HL-60/S4 treated with phorbol 12-myristate 13-acetate at 8.2 ng/mL for 4 days and 3 days (cell line): ENCODE data around the gene U2SURP.

Source experiments
- in situ Hi-C: fragments of 300-500 bp; cut with MboI; formaldehyde crosslinking; loops from 2 replicates; pipeline ENCODE4 v1.15.0; 2022; ENCODE audit warnings: low sequenced_read_pairs

The U2SURP gene

GRCh38 chr3:142976621-142977398 lies 24.6 kb upstream of the U2SURP start:
- in situ Hi-C loops, result loop anchor here (25.0 kb wide), 2 partner anchors 140 to 390 kb away; partner anchors contain the start of genes ATR and PLS1

DNA sequence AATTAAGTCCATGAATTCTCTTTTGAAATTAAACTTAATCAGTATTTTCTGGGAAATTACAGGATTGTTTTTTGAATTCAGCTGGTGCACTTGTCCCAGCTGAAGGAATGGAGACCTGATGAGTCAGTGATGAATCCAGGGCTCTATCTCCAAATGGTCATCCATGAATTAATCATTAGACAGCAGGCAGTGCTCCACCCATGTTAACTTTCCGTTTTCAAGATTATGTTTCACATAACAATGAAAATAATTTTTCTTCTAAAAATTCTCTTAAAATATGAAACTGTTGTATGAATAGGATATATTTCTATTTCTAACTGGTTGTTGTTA lies 24.0 kb upstream of the U2SURP start:
- in situ Hi-C loops, result loop anchor here (25.0 kb wide), 2 partner anchors 140 to 390 kb away; partner anchors contain the start of genes ATR and PLS1

GRCh38 chr3:142981108-142981507 lies 20.3 kb upstream of the U2SURP start:
- in situ Hi-C loops, result loop anchor here (25.0 kb wide), 2 partner anchors 144 to 394 kb away; partner anchors contain the start of genes ATR and PLS1

DNA sequence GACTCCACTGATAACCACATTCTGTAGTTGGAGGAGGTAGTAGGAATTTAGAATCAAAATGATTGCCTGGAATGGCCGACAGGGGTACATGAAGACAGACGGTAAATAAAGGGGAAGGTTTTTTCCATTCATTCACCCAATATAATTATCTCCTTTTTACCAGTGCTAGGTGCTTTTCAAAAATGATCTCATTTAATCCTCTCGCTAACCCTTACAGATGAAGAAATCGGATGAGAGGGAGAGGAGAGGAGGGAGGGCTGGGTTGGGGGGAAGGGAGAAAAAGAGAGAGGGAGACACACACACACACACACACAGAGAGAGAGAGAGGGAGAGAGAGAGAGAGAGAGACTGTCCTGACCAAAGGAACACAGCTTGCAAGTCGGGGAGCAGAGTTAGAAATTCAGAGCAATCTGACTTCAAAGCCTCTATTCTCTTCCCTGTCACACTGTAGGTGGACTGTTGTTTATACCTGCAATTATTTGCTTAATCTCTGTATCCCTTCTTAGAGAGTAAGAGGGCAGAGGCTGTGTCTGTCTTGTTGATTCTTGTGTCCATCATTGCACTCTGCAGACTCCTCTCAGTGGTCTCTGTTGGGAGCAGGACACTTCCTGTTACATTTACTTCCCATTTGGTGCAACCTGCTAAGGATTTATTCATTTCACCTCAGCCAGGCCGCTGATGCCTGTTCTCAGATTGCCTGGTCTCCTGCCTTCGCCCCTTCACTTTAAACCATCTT lies 19.2 kb upstream of the U2SURP start:
- in situ Hi-C loops, result loop anchor here (25.0 kb wide), 2 partner anchors 145 to 395 kb away; partner anchors contain the start of genes ATR and PLS1

GRCh38 chr3:142983318-142983717 lies 18.1 kb upstream of the U2SURP start:
- in situ Hi-C loops, result loop anchor here (25.0 kb wide), 2 partner anchors 146 to 396 kb away; partner anchors contain the start of genes ATR and PLS1

DNA sequence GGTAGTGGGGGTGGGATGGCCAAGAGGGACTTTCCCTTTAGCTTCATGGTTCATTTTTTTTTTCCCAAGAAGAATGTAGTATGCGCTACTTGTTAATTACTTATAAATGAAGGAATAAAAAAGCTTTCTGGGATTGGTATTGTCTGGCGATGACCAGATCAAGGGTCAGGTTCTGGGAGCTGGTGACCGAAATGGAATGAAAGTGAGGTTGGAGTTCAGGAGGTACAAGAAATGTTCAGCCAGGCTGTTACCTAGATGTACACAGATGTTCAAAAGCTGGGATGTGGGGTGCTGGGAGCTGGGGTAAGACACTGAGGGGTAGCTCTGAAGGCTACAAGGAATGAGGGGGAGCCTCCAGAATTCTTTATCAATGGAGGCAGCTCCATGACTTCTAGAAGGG lies 17.1 kb upstream of the U2SURP start:
- in situ Hi-C loops, result loop anchor here (25.0 kb wide), 2 partner anchors 147 to 397 kb away; partner anchors contain the start of genes ATR and PLS1

DNA sequence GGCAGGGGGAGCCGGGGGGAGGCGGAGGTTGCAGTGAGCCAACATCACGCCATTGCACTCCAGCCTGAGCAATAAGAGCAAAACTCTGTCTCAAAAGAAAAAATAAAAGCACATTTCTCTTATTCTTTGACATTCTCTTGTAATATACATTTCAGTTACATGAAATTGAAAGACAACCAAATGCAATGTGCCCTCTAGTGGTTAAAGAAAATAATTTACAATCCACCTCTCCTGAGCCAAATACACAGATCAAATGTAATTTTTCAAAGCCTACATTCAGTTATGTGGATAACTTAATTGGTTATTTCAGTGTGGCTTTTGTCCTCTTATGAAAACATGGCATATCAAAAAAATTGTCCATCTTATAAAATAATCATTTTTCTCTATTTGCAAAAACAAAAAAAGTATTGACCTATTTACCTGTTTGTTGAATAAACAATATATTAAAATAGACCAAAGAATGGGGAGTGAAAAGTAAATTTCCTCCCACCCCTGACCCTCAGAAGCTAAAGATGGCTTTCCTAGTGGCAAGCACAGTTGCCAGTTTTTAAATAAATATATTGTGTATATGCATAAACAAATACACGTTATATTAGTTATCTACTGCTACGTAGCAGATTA lies 14.2 kb upstream of the U2SURP start:
- in situ Hi-C loops, result loop anchor here (25.0 kb wide), 2 partner anchors 150 to 400 kb away; partner anchors contain the start of genes ATR and PLS1

- in situ Hi-C loops, result loop anchor here (25.0 kb wide), 2 partner anchors 150 to 400 kb away; partner anchors contain the start of genes ATR and PLS1
These were observed 13.7 kb upstream of the U2SURP start for GRCh38 chr3:142987707-142988106.

GRCh38 chr3:142988221-142988620 lies 13.1 kb upstream of the U2SURP start:
- in situ Hi-C loops, result loop anchor here (25.0 kb wide), 2 partner anchors 151 to 401 kb away; partner anchors contain the start of genes ATR and PLS1

- in situ Hi-C loops, result loop anchor here (25.0 kb wide), 2 partner anchors 152 to 402 kb away; partner anchors contain the start of genes ATR and PLS1
These were observed 12.5 kb upstream of the U2SURP start for GRCh38 chr3:142988826-142989225.

DNA sequence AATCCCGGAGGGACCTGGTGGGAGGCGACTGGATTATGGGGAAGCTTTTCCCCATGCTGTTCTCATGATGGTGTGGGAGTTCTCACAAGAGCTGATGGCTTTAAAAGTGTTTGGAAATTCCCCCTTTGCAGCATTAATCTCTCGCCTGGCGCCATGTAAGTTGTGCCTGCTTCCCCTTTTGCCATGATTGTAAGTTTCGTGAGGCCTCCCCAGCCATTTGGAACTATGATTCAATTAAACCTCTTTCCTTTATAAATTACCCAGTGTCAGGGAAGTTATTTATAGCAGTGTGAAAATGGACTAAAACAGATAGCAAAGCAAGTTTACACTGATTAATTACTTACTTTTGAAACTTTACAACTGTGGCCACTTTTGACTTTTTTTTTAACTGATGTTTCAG lies 10.6 kb upstream of the U2SURP start:
- in situ Hi-C loops, result loop anchor here (10.0 to 25.0 kb wide), 3 partner anchors 66 to 403 kb away; partner anchors contain the start of genes ATR and PLS1

DNA sequence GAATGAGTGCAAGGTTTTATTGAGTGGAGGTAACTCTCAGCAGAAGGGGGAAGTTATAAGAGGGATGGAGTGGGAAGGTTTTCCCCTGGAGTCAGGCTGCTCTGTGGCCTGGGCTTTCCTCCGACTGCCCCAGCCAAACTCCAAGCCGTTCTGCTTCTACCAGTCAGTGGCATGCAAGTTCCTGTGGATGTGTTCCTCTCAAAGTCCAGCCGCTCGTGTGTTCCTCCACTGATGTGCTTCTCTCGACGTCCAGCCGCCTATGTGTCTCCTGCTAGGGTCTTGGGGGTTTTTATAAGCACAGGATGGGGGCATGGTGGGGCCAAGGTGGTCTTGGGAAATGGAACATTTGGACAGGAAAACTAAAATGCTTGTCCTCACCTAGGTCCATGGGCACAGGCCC lies 9.0 kb upstream of the U2SURP start:
- in situ Hi-C loops, result loop anchor here (10.0 to 25.0 kb wide), 3 partner anchors 68 to 405 kb away; partner anchors contain the start of genes ATR and PLS1

- in situ Hi-C loops, result loop anchor here (10.0 to 25.0 kb wide), 3 partner anchors 69 to 407 kb away; partner anchors contain the start of genes ATR and PLS1
These were observed 7.4 kb upstream of the U2SURP start for GRCh38 chr3:142993958-142994442.

DNA sequence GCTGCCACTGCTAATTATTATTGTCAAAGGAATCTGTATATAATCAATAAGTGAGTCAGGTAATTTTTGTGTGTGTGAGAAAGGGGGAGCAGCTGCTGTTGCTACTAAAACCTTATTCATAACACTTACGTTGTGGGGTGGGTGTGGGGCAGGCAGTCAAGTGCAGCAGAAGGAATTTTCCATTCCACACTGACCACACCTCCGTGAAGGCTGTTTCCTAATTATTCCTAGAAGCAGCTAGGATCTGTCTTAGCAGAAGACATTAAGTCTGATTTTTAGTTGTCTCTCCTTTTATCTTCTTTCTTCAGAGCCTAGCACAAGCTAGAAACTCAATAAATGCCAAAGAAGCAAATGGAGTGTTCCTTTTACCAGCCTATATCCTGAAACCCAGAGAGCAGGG lies 4.0 kb upstream of the U2SURP start:
- in situ Hi-C loops, result loop anchor here (10.0 to 25.0 kb wide), 3 partner anchors 73 to 410 kb away; partner anchors contain the start of genes ATR and PLS1

- in situ Hi-C loops, result loop anchor here (10.0 to 25.0 kb wide), 3 partner anchors 74 to 411 kb away; partner anchors contain the start of genes ATR and PLS1
These were observed 2.9 kb upstream of the U2SURP start for GRCh38 chr3:142998439-142998838.

DNA sequence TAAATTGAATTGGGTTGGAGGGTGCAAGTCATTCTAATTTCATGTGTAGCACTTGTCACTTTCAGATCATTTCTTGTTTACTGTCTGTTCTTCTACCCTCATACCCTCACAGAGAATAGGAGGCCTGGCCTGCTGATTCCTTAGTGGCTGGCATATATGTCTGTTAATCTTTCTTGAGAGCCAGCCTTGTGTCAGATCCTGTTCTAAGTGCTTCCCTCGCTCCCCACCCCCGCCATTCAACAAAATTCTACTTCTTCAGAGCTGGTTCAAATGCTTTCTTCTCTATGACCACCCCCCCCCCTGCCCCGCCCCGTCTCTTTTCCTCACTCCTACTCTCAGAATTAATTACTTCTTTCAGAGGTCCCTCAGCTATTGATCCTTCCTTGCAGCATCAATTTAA lies 1.5 kb upstream of the U2SURP start:
- in situ Hi-C loops, result loop anchor here (10.0 to 25.0 kb wide), 3 partner anchors 75 to 413 kb away; partner anchors contain the start of genes ATR and PLS1

- in situ Hi-C loops, result no loop called here
These were observed 842 bp upstream of the U2SURP start for GRCh38 chr3:143000528-143000927.

DNA sequence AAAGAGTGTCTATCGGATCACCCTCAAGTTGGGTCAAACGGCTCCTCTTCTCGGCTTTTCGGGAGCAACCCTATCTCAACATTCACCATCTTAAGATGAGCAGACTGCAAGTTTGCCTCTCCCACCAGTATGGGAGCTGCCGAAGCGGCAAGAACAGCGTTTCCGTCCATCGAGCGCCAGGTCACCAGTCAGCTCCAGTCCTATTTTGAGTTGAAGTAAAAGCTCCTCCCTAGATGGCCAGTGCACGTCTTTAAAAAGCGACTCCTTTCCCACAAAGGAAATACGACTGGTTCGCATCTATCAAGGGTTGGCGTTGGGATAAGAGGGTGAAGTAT lies 369 bp upstream of the U2SURP start:
- in situ Hi-C loops, result no loop called here

DNA sequence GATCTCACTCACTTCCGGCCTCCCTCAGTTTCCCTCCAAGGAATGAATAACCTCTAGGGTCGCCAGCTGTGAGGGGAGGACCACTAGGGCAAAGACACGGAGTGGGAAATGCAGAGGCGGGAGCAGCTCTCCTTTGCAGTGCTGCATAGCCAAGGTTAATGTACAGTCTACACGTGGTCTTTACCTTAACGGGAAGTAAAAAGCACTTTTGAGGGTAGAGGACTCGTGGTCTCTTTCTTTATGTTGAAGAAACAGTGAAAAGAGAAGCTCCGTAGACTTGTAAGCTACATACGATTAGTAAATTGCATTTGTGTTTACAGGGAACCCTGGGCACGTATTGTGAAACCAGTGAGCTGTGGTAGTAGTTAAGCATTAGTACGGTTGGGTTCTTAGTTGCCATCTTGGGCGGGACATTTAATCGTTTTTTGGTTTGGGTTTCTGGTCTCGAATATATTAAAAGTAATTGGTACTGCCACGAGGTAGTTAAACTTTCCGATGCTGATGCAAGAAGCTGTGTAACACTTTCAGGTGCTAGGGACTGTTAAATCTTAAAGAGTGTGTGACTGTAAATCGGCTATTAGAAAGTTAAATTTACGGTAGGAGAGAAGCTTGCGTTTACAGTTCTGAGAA lies 828 bp downstream of the U2SURP start:
- in situ Hi-C loops, result no loop called here

- in situ Hi-C loops, result no loop called here
These were observed 1.4 kb downstream of the U2SURP start for GRCh38 chr3:143002727-143003126.
